Fibroblast of skin of left biceps (primary cell): ENCODE data around the gene PDIK1L.

Experiments used
- DNase-seq, 2 experiments: peaks; one replicate each; pipeline ENCODE4 v3.0.0-alpha.2; 2013; ENCODE audit warnings: low read depth in 2 of 2

PDIK1L gene

GRCh38 chr1:26111530-26112406 is at the start of gene PDIK1L:
Gene PDIK1L (plus strand): TSS chr1:26111824. CDS start chr1:26114309, 2,485 bp downstream.
- peak; percentile 91 to 93 for DNase-seq

DNA sequence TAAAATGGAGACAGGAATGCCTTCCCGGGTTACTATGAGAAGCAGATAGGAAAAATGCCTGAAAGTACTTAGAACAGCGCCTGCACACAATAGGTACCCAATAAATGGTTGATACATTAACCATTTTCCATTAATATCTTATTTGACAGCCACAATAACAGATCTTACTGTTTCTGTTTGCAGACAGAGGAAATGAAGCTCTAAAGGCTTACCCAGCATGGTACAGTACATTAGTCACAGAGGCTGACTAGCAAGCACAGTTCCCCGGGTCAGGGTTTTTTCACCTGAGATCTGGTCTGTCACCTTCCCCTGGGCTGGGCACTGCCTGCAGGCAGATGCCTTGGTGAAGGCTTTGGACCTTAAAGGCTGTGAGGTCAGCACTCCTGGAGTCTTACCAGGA is 47.1 kb upstream of the PDIK1L start:
- no peak for DNase-seq

DNA sequence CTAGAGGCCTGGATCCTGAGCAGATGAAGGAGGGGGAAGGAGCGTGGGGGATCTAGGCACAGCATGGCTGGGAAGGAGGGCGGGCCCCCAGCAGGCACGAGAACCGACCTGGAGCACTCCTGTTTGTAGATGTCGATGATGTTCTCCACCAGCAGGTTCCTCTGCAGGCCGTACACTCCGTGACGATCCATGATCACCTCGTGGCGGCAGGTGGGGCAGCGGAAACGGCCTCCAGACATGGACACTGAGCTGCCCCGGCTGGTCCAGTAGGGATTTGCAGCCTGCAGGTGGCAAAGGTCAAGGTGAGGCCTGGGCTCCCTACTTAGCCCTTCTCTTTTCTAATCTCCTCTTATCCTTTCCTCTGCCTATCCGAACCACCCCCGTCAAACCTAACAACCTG is 45.5 kb upstream of the PDIK1L start:
- DNase-seq: no peak

DNA sequence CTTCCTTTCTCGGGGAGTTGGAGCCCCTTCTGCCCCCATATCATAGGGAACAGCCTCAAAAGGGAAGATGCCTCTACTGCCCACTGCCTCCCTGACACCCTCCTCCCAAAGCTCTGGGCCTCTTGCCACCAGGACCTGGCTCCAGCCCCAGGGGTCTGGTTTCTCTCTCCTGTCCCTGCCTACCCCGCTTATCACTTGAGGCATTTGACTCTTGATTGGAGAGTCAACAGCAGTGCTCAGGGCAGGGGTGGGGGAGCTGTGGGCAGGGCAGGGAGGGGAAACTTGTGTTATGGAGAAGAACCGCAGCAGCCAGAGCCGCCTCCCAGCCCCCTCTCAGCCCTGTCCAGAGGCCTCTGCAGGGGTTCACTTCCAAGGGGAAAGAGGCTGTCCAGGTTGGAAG is 44.8 kb upstream of the PDIK1L start:
- DNase-seq: no peak

DNA sequence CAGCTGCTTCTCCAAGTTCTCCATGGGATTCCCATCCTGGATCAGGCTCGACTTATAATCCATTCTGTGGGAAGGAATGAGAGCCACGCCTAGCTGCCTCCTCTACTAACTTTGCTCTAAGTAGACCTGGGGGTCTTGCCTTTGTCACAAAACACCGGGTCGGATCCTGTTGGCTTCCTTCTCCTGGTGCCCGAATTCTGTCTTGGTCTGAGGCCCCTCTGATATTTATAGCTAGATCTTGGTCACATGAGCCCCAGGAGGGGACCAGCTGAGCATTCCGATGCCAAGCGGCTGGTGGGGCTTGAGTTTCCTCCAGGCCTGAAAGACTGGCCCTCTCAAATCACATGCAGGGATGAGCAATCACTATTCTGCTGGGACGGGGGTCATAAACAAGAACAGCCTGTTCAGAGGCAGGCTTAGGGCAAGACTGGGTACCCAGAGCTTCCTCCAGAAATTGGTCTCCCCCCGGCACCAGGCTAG is 44.2 kb upstream of the PDIK1L start, which contains the start of gene TRIM63:
Gene TRIM63 (minus strand): TSS at position 199 of the 480 bp plus-strand sequence. CDS start 136 bp downstream, at position 63.
- DNase-seq: no peak

- no peak for DNase-seq
Observed at GRCh38 chr1:26069941-26070295, 41.7 kb upstream of the PDIK1L start.

DNA sequence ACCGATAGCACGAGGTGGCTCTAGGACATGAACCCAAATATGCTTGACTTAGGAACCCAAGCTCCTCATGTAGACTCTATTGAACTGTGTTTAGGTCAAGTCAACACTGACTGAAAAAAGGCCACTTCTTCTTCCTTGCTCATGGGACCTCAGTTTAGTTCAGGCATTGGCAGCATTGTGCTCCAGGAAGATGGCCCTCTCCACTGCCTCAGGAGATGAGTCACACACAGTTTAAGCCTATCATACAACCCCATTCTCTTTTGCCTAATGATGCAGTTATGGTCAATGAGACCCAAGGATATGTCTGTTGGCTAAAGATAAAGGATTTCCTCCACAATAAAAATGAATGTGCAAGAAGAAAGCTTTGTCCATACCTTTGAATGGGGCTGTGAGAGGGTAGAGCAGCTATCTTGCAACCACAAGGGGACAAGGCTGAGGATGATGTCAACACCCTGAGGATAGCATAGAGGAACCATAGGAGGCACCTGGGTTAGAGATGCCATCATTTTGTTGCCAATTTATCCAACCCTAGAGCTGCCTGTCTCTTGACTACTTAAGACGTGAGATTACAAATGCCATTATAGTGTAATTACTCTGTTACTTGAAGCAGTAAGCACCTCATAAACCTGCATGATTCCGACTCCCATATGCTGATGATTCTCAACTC is 41.2 kb upstream of the PDIK1L start:
- no peak for DNase-seq

DNA sequence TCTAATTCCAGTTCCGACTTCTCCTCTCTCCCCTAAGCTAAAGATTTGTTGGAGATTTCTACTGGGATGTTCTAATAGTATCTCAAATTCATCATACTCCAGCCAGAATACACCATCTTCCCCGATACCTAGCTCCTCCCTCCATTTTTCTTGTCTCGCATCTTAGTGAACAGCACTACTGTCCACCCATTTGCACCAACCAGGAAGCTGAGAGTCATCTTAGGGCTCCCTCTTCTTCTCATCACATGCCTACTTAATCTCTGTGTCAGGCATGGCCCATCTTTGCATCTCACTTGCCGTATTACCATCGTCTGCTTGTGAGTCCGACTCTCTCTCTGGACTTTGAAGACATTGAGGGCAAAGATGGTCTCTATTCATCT is 40.7 kb upstream of the PDIK1L start:
- DNase-seq: no peak

- DNase-seq: no peak
Observed at GRCh38 chr1:26072305-26072704, 39.3 kb upstream of the PDIK1L start.

DNA sequence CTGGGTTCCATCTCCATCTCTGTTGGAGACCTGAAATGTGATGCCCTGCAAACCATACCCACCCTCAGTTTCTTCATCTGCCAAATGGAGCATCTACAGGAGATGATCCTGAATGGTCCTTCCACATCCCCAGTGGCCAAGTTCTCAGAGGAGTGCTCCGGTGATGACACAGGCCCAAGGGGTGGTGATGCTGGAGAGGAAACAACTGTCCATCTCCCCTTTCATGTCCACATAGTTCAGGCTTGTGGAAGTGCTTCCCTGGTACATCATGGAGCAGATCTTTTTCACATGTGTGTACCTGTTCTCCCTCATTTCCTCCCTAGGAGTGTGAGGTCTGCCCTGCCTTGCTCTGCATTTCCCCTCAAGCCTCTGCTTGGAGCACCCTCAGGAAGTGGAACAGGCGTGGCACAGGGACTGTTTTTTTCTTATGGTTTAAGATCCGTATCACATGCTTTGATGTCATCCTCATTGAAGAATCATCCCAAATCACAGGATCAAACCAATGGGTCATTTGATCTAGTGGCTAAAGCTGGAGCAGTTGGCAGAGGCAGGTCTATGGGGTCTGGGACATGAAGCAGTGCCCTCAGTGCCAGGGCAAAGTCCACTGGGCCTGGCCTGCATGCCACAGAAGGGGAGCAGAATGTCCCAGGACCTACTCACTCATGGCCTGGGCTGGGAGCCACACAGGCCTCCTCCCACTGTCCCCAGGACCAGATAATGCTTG is 36.0 kb upstream of the PDIK1L start:
- DNase-seq: no peak

DNA sequence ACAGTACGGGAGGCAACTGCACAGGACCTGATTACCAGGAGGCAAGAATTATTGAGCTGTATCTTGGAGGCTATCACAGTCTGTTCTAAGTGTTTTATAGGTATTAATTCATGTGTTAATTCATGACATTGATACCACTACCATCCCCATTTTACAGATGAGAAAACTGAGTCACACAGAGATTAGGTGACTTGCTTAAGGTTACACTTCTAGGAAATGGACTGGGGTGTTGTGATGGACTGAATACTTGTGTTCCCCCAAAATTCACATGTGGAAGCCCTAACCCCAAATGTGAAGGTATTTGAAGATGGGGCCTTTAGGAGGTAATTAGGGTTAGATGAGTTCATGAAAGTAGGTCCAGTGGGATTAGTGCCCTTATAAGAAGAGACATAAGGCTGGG is 34.1 kb upstream of the PDIK1L start:
- no peak for DNase-seq

- no peak for DNase-seq
Observed at GRCh38 chr1:26078286-26079177, 33.1 kb upstream of the PDIK1L start.

DNA sequence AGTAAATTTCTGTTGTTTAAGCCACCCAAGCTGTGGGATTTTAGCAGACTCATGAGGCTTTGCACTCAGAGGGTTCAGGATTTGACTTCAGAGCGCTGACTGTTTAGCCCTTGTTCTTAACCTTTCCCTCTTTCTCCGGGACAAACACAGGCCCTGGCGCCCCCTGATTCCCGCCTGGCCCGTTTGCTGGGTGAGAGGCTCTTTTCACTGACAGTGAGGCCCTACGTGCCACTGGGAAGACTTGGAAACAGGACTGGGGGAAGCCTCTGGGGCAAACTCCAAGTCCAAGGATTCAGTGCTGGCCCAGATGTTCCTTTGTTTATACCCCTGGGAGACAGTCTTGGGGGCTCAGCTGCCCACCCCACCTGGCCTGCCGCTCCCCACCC is 32.5 kb upstream of the PDIK1L start:
- no peak for DNase-seq

DNA sequence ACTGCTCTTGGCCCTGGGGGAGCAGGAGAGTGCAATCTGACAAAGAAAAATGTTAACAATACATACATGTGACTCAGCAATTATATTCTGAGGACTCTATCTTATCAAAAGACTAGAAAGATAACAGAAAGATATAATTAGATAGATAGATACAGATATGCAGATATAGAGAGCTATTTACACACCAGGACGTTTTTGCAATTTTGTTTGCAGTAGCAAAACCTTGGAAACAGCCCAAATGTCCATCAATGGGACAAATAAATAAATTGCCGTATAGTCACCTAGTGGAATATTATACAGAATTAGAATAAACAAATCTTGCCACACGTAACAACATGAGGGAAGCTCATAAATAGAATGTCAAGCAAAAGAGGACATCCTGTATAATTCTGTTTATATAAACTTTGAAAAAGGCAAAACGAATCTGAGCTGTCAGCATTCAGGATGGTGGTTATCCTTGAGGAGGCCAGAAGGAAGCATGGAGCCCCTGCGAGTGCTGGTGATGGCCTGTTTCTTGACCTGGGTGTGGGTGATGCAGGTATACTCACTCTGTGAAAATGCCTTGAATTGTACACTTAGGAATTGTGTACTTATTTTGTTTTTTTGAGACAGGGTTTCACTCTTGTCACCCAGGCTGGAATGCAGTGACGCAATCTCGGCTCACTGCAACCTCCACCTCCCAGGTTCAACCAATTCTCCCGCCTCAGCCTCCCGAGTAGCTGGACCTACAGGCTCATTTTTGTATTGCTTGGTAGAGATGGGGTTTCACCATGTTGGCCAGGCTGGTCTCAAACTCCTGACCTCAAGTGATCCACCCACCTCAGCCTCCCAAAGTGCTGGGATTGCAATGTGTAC is 31.4 kb upstream of the PDIK1L start:
- no peak for DNase-seq

DNA sequence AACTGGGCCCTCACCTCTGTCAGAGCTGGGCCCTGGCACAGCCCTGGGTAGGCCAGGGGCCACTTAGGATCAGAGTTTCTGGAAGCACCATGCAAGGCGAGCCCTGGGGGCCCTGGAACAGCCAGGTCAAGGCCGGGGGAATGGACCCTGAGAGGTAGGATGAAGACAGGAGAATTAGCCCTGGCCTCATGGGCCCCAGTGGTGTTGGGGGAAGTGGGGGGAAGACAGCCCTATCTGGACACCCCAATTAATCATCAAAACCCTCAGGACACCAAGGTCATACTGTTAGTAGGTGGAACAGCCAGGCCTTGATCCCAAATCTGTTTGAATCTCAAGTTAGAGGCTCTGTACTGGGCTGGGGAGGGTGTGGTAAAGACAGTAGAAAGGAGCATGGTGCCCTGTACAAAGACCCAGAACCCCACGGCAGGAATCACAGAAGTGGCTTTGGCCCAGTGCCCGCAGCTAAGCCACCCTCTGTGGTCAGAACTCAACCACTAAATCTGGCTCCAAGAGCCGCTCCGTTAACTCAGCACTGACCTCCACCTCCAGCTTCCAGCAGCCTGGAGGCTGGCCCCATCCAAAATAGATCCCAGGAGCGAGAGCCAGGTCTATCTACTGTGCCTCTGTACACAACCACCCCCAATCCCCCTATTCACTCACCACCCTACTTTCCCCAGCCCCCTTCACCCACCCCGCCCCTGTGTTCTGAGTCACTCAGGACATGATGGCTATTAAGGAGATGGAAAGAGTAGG is 30.2 kb upstream of the PDIK1L start:
- no peak for DNase-seq

GRCh38 chr1:26082020-26082350 is 29.6 kb upstream of the PDIK1L start:
- DNase-seq: no peak

- DNase-seq: no peak
Observed at GRCh38 chr1:26083208-26083607, 28.4 kb upstream of the PDIK1L start.

GRCh38 chr1:26084091-26084561 is 27.5 kb upstream of the PDIK1L start:
- DNase-seq: no peak

DNA sequence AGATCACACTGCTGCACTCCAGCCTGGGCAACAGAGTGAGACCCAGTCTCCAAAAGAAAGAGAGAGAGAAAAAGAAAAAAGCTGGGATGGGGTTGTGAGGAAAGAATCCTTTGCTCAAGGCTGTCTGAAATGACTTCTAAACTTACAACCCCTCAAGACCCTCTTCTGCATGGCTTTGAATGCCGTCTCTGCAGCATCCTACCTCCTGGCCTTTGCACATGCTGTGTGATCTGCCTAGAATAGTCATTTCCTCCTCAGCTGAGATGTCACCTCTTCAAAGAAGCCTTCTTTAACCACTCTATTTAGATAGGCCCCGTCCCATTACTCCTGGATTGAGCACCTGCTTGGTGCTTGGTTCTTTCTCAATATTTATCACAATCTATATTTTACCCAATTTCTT is 26.8 kb upstream of the PDIK1L start:
- no peak for DNase-seq

GRCh38 chr1:26089125-26089524 is 22.5 kb upstream of the PDIK1L start:
- no peak for DNase-seq
